KMS-11 (cell line): ENCODE measurements around the gene CLEC18B.
"Not testable (repeated sequence)": the region's sequence is repeated elsewhere in the genome, so short reads cannot be mapped to it uniquely, and the experiment has no call there.

Experiments used
- H2AFZ ChIP-seq: fragments of 200-600 bp; sonication (generic); 2 replicates; pipeline ENCODE4 v1.6.1; 2016; ENCODE audit warnings: antibody characterized with exemption, mixed run types, low read depth
- H3K27ac ChIP-seq: fragments of 200-600 bp; sonication (generic); 2 replicates; pipeline ENCODE4 v1.6.1; 2016; ENCODE audit warnings: mild to moderate bottlenecking, mixed run types
- H3K27me3 ChIP-seq: fragments of 200-600 bp; sonication (generic); 2 replicates; pipeline ENCODE4 v1.6.1; 2017; ENCODE audit warnings: mild to moderate bottlenecking, low read depth, mixed run types, moderate library complexity; ENCODE audit not compliant: insufficient read depth
- H3K36me3 ChIP-seq: fragments of 200-600 bp; sonication (generic); 2 replicates; pipeline ENCODE4 v1.6.1; 2017; ENCODE audit warnings: mild to moderate bottlenecking, mixed run types; ENCODE audit not compliant: insufficient read depth
- H3K4me1 ChIP-seq: fragments of 200-600 bp; sonication (generic); 2 replicates; pipeline ENCODE4 v1.6.1; 2016; ENCODE audit warnings: mild to moderate bottlenecking, low read depth, mixed run types; ENCODE audit not compliant: poor library complexity, severe bottlenecking
- H3K4me2 ChIP-seq: fragments of 200-600 bp; sonication (generic); 2 replicates; pipeline ENCODE4 v1.7.0; 2016; ENCODE audit warnings: mild to moderate bottlenecking, mixed run types
- H3K4me3 ChIP-seq: fragments of 200-600 bp; sonication (generic); IDR thresholded peaks from 2 replicates; pipeline ENCODE4 v1.6.1; 2017; ENCODE audit warnings: low read depth, low read length, mixed read lengths; ENCODE audit not compliant: insufficient read depth
- H3K79me2 ChIP-seq: fragments of 200-600 bp; sonication (generic); 2 replicates; pipeline ENCODE4 v1.6.1; 2016; ENCODE audit warnings: low read depth, mixed run types; ENCODE audit not compliant: insufficient read depth
- H3K9ac ChIP-seq: fragments of 200-600 bp; sonication (generic); 2 replicates; pipeline ENCODE4 v1.6.1; 2016; ENCODE audit warnings: mild to moderate bottlenecking, mixed run types
- H4K20me1 ChIP-seq: fragments of 200-600 bp; sonication (generic); 2 replicates; pipeline ENCODE4 v1.6.1; 2016; ENCODE audit warnings: mild to moderate bottlenecking, mixed run types; ENCODE audit not compliant: insufficient read depth
- TF ChIP-seq, protein P1 (sequence below): fragments of 200-600 bp; sonication (generic); conservative IDR thresholded peaks from 2 replicates; pipeline ENCODE4 v1.6.1; 2017; ENCODE audit warnings: low read depth, mild to moderate bottlenecking, antibody characterized with exemption, low read length, moderate library complexity, mixed read lengths

Gene CLEC18B

DNA sequence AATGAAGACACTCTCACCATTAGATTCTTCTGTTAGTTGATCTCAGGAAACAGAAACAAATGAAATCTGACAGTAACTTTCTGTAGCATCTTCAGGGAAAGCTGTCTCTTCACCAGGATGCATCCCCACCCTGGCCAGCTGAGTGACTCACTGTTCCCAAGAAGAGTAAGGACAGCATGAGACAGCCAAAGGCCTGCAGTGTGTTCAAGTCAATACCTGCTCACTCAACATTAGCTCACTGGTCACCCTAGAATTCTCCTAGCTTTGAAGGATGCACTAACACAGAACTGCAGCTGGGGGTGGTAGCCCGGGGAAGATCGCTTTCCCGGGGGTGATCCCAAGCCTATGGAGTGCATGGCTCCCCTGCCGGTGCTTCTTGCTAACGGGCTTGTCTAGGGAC is 28.2 kb upstream of the CLEC18B start:
- H3K4me3 ChIP-seq, result no peak overlapping the region
- TF ChIP-seq, protein P1, sequence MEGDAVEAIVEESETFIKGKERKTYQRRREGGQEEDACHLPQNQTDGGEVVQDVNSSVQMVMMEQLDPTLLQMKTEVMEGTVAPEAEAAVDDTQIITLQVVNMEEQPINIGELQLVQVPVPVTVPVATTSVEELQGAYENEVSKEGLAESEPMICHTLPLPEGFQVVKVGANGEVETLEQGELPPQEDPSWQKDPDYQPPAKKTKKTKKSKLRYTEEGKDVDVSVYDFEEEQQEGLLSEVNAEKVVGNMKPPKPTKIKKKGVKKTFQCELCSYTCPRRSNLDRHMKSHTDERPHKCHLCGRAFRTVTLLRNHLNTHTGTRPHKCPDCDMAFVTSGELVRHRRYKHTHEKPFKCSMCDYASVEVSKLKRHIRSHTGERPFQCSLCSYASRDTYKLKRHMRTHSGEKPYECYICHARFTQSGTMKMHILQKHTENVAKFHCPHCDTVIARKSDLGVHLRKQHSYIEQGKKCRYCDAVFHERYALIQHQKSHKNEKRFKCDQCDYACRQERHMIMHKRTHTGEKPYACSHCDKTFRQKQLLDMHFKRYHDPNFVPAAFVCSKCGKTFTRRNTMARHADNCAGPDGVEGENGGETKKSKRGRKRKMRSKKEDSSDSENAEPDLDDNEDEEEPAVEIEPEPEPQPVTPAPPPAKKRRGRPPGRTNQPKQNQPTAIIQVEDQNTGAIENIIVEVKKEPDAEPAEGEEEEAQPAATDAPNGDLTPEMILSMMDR, result no peak
- no peak overlapping the region for H3K27ac ChIP-seq
- no peak overlapping the region for H3K9ac ChIP-seq
- H3K36me3 ChIP-seq, result no peaks in the 10 kb centered on the region; the same call in 1 of the 2 replicates
- no peak overlapping the region for H3K4me2 ChIP-seq
- H3K79me2 ChIP-seq, result no peaks in the 10 kb centered on the region
- no peaks in the 10 kb centered on the region for H3K4me1 ChIP-seq
- H3K27me3 ChIP-seq, result no peaks in the 10 kb centered on the region
- no peaks in the 10 kb centered on the region for H4K20me1 ChIP-seq
- H2AFZ ChIP-seq, result no peak overlapping the region

DNA sequence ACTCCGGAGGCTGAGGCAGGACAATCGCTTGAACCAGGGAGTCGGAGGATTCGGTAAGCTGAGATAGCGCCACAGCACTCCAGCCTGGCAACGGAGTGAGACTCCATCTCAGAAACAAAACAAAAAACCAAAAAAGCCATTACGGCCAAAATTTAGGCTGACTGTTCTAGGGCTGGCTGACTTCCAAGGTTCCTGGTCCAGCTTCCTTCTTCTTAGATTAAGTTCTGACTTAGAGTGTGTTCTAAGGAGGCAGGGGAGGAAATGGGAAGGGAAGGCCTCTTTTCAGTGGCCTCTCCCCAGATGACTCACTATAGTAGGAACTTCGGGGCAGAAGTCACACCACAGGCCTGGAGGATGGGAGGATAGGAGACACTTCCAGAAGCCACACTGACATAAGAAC is 27.7 kb upstream of the CLEC18B start:
- Histone ChIP-seq H3K27me3 (no peaks in the 10 kb centered on the region), H2AFZ (no peak overlapping the region), H3K27ac (no peak overlapping the region), H3K4me3 (no peak overlapping the region), H3K4me2 (no peak overlapping the region), H3K36me3 (no peaks in the 10 kb centered on the region; the same call in 1 of the 2 replicates), H4K20me1 (no peaks in the 10 kb centered on the region), H3K9ac (no peak overlapping the region), H3K79me2 (no peaks in the 10 kb centered on the region), H3K4me1 (no peaks in the 10 kb centered on the region)
- TF ChIP-seq, protein P1, result no peak

DNA sequence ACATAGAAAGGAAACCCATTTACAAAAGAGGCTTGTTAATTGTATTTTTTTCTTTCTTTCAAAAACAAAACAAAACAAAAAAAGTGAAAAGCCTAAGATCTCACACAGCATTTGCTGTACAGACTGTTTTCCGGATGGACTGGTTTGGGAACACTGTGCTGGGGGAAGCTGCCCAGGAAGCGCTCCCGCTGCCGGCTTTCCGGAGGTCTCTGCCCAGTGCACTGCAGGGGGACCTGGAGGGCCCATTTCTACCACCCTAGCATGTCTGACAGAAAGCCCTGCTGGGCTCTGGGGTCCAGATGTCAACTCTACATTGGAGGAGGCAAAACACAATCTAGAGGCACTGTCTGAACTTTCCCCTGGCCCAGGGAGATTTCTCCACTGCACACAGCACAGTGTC is 26.3 kb upstream of the CLEC18B start:
- Histone ChIP-seq H3K27me3 (no peaks in the 10 kb centered on the region), H3K27ac (no peak overlapping the region), H3K4me3 (no peak overlapping the region), H4K20me1 (no peaks in the 10 kb centered on the region), H3K79me2 (no peaks in the 10 kb centered on the region), H3K9ac (no peak overlapping the region), H2AFZ (no peak overlapping the region), H3K4me2 (no peak overlapping the region), H3K4me1 (no peaks in the 10 kb centered on the region), H3K36me3 (no peaks in the 10 kb centered on the region; the same call in 1 of the 2 replicates)
- TF ChIP-seq, protein P1, result no peak

DNA sequence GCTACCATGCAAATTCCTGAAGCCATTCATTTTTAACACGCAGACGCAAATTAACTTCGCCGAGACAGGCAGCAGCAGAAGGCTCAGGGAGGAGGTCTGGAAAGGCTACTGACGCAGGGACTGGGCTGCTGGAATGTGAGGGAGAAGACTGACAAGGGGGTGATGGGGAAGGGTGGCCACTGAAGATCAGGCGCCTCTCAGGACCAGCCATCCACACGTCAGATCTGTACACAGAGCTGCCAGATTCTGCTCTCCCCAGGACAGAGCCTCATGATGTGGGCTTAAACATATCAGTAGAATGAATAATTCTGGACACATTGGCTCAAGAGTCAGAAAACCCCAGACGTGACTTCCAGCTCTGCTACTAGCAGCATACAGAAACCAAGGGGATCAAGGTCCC is 25.6 kb upstream of the CLEC18B start:
- no peaks in the 10 kb centered on the region for H3K4me1 ChIP-seq
- no peaks in the 10 kb centered on the region for H3K79me2 ChIP-seq
- no peaks in the 10 kb centered on the region for H4K20me1 ChIP-seq
- H3K9ac ChIP-seq, result no peak overlapping the region
- no peak overlapping the region for H3K4me3 ChIP-seq
- TF ChIP-seq, protein P1, result no peak
- no peak overlapping the region for H3K4me2 ChIP-seq
- H2AFZ ChIP-seq, result no peak overlapping the region
- no peak overlapping the region for H3K27ac ChIP-seq
- H3K36me3 ChIP-seq, result no peaks in the 10 kb centered on the region; the same call in 1 of the 2 replicates
- H3K27me3 ChIP-seq, result no peaks in the 10 kb centered on the region

DNA sequence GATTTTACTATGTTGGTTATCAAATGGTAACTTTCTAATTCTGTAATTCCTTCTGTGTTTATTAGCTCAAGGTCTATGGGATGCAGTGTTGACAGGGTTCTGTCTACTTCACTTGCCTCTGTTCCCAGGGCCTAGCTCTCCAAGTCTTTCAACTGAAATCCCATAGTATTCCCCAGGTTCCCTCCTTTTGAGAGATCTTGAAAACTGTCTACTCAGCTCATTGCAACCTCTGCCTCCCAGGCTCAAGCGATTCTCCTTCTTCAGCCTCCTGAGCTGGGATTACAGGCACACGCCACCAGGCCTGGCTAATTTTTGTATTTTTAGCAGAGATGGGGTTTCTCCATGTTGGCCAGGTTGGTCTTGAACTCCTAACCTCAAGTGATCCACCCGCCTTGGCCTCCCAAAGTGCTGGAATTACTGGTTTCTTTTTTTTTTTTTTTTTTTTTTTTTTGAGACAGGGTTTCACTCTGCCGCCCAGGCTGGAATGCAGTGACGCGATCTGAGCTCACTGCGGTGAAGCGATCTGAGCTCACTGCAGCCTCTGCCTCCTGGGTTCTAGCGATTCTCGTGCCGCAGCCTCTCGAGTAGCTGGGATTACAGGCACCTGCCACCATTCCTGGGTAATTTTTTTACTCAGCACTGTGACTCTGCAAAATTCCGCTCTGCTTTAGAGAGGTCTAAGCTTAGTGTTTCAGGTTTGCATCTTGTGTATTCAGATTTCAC is 22.5 kb upstream of the CLEC18B start:
- not testable (repeated sequence) for H2AFZ ChIP-seq, H3K4me1 ChIP-seq, H3K9ac ChIP-seq

More for the DNA sequence above, 22.5 kb upstream of the CLEC18B start:
- H3K36me3 ChIP-seq, H3K4me2 ChIP-seq, H3K27ac ChIP-seq, H3K4me3 ChIP-seq, H3K27me3 ChIP-seq, H3K79me2 ChIP-seq, H4K20me1 ChIP-seq: not testable (repeated sequence)
